B cell (primary cell): ENCODE results near the gene HYPK. TPM values are rescaled to one million over a fixed set of nuclear protein-coding genes. Genes with fewer than 3 reads are reported as not detected.
"Not testable (repeated sequence)": the region's sequence is repeated elsewhere in the genome, so short reads cannot be mapped to it uniquely, and the experiment has no call there.

Source experiments
- ATAC-seq: fragments of 200-7000 bp; cut with Tn5 transposase; one replicate; pipeline ENCODE4 v1.10.0; 2021; ENCODE audit warnings: low read depth, mild to moderate bottlenecking, moderate number of reproducible peaks, moderate library complexity
- CTCF ChIA-PET: fragments of 350-600 bp; sonication (Branson Sonifier 250); formaldehyde crosslinking; loops from one replicate; lab custom pipeline; 2021; ENCODE audit warnings: antibody characterized with exemption, inconsistent platforms; lab: Charles Lee
- POLR2A ChIA-PET: fragments of 350-600 bp; sonication (Branson Sonifier 250); formaldehyde crosslinking; loops from one replicate; lab custom pipeline; 2021; ENCODE audit warnings: antibody characterized with exemption; lab: Charles Lee
- DNase-seq: peaks from one replicate; pipeline ENCODE4 v3.0.0; 2013
- H2AFZ ChIP-seq: 2 replicates; pipeline ENCODE4 v1.6.1; 2012; ENCODE audit warnings: mild to moderate bottlenecking, low read depth, low read length; ENCODE audit not compliant: insufficient read depth, poor library complexity, severe bottlenecking
- H3K27ac ChIP-seq, 2 donors: 1 replicate in 1 of 2; 2 replicates in 1 of 2; pipeline ENCODE4 v1.5.1; 2012 to 2013; ENCODE audit warnings: low read length in 2 of 2, mild to moderate bottlenecking in 2 of 2, moderate library complexity in 1 of 2
- H3K27me3 ChIP-seq, 4 experiments: fragments of 200-600 bp in 1 of 4; sonication (generic) in 1 of 4; replicated peaks in 1 of 4; 1 replicate in 2 of 4; 2 replicates in 2 of 4; pipeline versions ENCODE4 v1.6.1 to v1.7.0; 2013 to 2016; ENCODE audit warnings: low read length in 3 of 4, mild to moderate bottlenecking in 2 of 4, mixed read lengths in 1 of 4, moderate library complexity in 1 of 4; ENCODE audit not compliant: insufficient read depth in 4 of 4, control insufficient read depth in 3 of 4; ENCODE audit errors: control extremely low read depth in 1 of 4
- H3K36me3 ChIP-seq, 2 experiments: replicated peaks in 1 of 2; 1 replicate in 1 of 2; 2 replicates in 1 of 2; pipeline versions ENCODE4 v1.6.1 to v1.7.1; 2013; ENCODE audit warnings: low read length in 1 of 2; ENCODE audit not compliant: insufficient read depth in 2 of 2, control insufficient read depth in 1 of 2; ENCODE audit errors: control extremely low read depth in 1 of 2, extremely low read depth in 1 of 2
- H3K4me1 ChIP-seq, 2 donors: fragments of 200-600 bp in 1 of 2; sonication (generic) in 1 of 2; 1 replicate in 1 of 2; 2 replicates in 1 of 2; pipeline versions ENCODE4 v1.5.1 to v1.6.1; 2013 to 2017; ENCODE audit warnings: low read length in 2 of 2; ENCODE audit not compliant: control insufficient read depth in 2 of 2, insufficient read depth in 2 of 2
- H3K4me2 ChIP-seq: replicated peaks from 2 replicates; pipeline ENCODE3; 2012; ENCODE audit warnings: mild to moderate bottlenecking, low read depth, low read length; ENCODE audit not compliant: poor library complexity, severe bottlenecking
- H3K4me3 ChIP-seq, 5 experiments: fragments of 200-600 bp in 1 of 5; sonication (generic) in 1 of 5; 1 replicate in 3 of 5; 2 replicates in 2 of 5; pipeline versions ENCODE4 v1.5.1 to v1.7.0; 2011 to 2016; ENCODE audit warnings: low read length in 4 of 5, mild to moderate bottlenecking in 4 of 5, low read depth in 2 of 5, control low read depth in 1 of 5, moderate library complexity in 1 of 5; ENCODE audit not compliant: insufficient read depth in 1 of 5; ENCODE audit errors: control extremely low read depth in 1 of 5, extremely low read depth in 1 of 5
- H3K79me2 ChIP-seq: fragments of 200-600 bp; sonication (generic); one replicate; pipeline ENCODE4 v1.6.0; 2016; ENCODE audit warnings: low read length; ENCODE audit not compliant: control insufficient read depth, insufficient read depth
- H3K9ac ChIP-seq: fragments of 200-600 bp; sonication (generic); 2 replicates; pipeline ENCODE4 v1.6.1; 2017; ENCODE audit warnings: mild to moderate bottlenecking, low read length, moderate library complexity
- H3K9me3 ChIP-seq, 3 donors: one replicate each; pipeline versions ENCODE4 v1.6.1 to v1.7.1; 2013; ENCODE audit warnings: low read length in 2 of 3; ENCODE audit not compliant: control insufficient read depth in 2 of 3, insufficient read depth in 1 of 3; ENCODE audit errors: control extremely low read depth in 1 of 3
- H4K20me1 ChIP-seq: 2 replicates; pipeline ENCODE4 v1.6.0; 2012; ENCODE audit warnings: mild to moderate bottlenecking, low read length; ENCODE audit not compliant: insufficient read depth, control insufficient read depth, poor library complexity, severe bottlenecking
- H3K27ac Mint-ChIP-seq: one replicate; pipeline ENCODE4 v1.8.0; 2021; ENCODE audit warnings: mixed read lengths
- H3K27me3 Mint-ChIP-seq: one replicate; pipeline ENCODE4 v1.8.0; 2021; ENCODE audit warnings: mixed read lengths
- H3K4me1 Mint-ChIP-seq: one replicate; pipeline ENCODE4 v1.8.0; 2021; ENCODE audit warnings: mixed read lengths
- H3K4me3 Mint-ChIP-seq: one replicate; pipeline ENCODE4 v1.8.0; 2021; ENCODE audit warnings: mixed read lengths
- H3K9me3 Mint-ChIP-seq: one replicate; pipeline ENCODE4 v1.8.0; 2022; ENCODE audit warnings: mixed read lengths; ENCODE audit not compliant: insufficient read depth
- EZH2 ChIP-seq: IDR thresholded peaks from 2 replicates; pipeline ENCODE4 v1.6.1; 2012; ENCODE audit warnings: borderline replicate concordance, low read depth, mild to moderate bottlenecking, moderate library complexity, low read length; ENCODE audit not compliant: insufficient read depth, poor library complexity, severe bottlenecking
- WGBS: methylation state at CpG from one replicate; pipeline ENCODE4 v1.1.5; 2013; ENCODE audit warnings: missing lambda C conversion rate; ENCODE audit not compliant: insufficient coverage; 5-methylcytosine and 5-hydroxymethylcytosine counted together
- intact Hi-C: fragments of 100-400 bp; cut with micrococcal nuclease; formaldehyde crosslinking; loops from one replicate; pipeline ENCODE4 v1.10.0; 2022
- polyA plus RNA-seq: library from polyadenylated mRNA; depleted of rRNA; stranded (reverse); fragments of >200 nt; gene quantifications from 2 replicates; pipeline ENCODE4 v1.2.3, GENCODE V29; 2012
- total RNA-seq, 2 donors: library from RNA; stranded (reverse); fragments of 120-200 nt in 1 of 2; gene quantifications; 1 replicate in 1 of 2; 2 replicates in 1 of 2; pipeline versions ENCODE4 v1.2.3 to v1.2.4, GENCODE V29; 2013 to 2022
- TF ChIP-seq, protein P1 (sequence below): fragments of 200-600 bp; IDR thresholded peaks from one replicate; pipeline ENCODE4 v1.8.0; 2022; ENCODE audit warnings: antibody characterized with exemption, mild to moderate bottlenecking

The HYPK gene
- total and polyA plus RNA-seq, 2 donors (not counting 1 experiment from before 2014, with no cell fraction given) = 23.5 to 25.7 TPM

DNA sequence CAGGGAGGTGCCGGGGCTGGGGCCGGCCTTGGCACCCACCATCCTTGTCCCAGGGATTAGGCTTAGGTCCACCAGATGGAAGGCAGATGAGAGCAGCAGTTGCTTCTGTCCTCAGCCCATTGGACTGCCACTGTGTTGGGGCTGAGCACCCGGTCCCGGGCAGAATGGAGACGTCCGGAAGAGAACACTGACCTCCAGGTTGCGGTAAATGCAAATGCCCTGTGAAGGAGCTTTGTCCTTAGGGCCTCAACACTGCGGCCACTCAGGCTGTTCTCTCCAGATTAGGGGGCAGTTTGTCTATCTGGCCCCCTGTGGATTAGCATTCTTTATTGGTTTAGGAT is 484 bp upstream of the HYPK start, which contains the start of gene SERINC4:
Gene SERINC4, minus strand, starts transcription at position 276 of the 341 bp plus-strand sequence. Its CDS starts 234 bp downstream, at position 42.
- Histone ChIP-seq H3K4me3 (peak within 1 kb of the TSS; percentile 85 to 99 (median 90)), H3K27ac (peak within 1 kb of the TSS; percentile 79 to 81), H3K36me3 (peaks cover 0 to 48% of the 10 kb centered on the region in 2 experiments), H2AFZ (peak within 1 kb of the TSS; percentile 82), H3K79me2 (peaks cover 28% of the 10 kb centered on the region), H3K9me3 (peaks cover 0 to 9% (median 0%) of the 10 kb centered on the region in 3 donors), H3K9ac (peak within 1 kb of the TSS; percentile 90), H3K4me1 (peaks cover 14 to 33% of the 10 kb centered on the region in 2 donors), H3K27me3 (no peaks in the 10 kb centered on the region), H3K4me2 (peak within 1 kb of the TSS; percentile 90), H4K20me1 (peaks cover 23% of the 10 kb centered on the region)
- ChIA-PET POLR2A (interaction anchor here (1.0 to 2.2 kb wide), 4 partner anchors 9 to 24 kb away, joined by 6 to 17 read pairs (median 10); partner anchors contain the start of genes ELL3, MFAP1 and SERF2), CTCF (interaction anchor here (0.8 to 2.0 kb wide), 7 partner anchors 8 to 30 kb away, joined by 3 to 18 read pairs (median 6); partner anchors contain the start of genes ELL3 and MFAP1)
- Mint-ChIP-seq H3K4me3 (peak within 1 kb of the TSS; percentile 98), H3K9me3 (no peaks in the 10 kb centered on the region), H3K4me1 (peaks cover 48% of the 10 kb centered on the region), H3K27ac (peak within 1 kb of the TSS; percentile 96), H3K27me3 (no peaks in the 10 kb centered on the region)
- no peak for ATAC-seq
- intact Hi-C loops = loop anchor here (1.0 to 5.0 kb wide), 4 partner anchors 8 to 33 kb away; partner anchors contain the start of genes MFAP1 and SERF2
- DNase-seq = no peak
- 98% methylated on average over 8 of the region's 8 CpGs for WGBS
- TF ChIP-seq, protein P1, sequence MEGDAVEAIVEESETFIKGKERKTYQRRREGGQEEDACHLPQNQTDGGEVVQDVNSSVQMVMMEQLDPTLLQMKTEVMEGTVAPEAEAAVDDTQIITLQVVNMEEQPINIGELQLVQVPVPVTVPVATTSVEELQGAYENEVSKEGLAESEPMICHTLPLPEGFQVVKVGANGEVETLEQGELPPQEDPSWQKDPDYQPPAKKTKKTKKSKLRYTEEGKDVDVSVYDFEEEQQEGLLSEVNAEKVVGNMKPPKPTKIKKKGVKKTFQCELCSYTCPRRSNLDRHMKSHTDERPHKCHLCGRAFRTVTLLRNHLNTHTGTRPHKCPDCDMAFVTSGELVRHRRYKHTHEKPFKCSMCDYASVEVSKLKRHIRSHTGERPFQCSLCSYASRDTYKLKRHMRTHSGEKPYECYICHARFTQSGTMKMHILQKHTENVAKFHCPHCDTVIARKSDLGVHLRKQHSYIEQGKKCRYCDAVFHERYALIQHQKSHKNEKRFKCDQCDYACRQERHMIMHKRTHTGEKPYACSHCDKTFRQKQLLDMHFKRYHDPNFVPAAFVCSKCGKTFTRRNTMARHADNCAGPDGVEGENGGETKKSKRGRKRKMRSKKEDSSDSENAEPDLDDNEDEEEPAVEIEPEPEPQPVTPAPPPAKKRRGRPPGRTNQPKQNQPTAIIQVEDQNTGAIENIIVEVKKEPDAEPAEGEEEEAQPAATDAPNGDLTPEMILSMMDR = no peak
- no peak for TF ChIP-seq EZH2

DNA sequence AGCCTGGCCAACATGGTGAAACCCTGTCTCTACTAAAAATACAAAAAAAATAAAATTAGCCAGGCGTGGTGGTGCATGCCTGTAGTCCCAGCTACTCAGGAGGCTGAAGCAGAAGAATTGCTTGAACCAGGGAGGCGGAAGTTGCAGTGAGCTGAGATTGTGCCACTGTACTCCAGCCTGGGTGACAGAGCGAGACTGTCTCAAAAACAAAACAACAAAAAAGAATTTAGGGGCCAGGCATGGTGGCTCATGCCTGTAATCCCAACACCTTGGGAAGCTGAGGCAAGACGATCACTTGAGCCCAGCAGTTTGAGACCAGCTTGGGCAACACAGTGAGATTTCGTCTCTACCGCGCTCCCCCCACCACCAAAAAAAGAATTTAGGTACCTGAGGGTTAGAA is 2.3 kb downstream of the HYPK start:
- H3K27me3 Mint-ChIP-seq, H3K4me3 ChIP-seq, H3K4me2 ChIP-seq, CTCF ChIA-PET, H3K27me3 ChIP-seq, H3K9me3 Mint-ChIP-seq, H2AFZ ChIP-seq, POLR2A ChIA-PET, H4K20me1 ChIP-seq, H3K27ac Mint-ChIP-seq, DNase-seq, ATAC-seq, H3K9me3 ChIP-seq, H3K27ac ChIP-seq, H3K9ac ChIP-seq, H3K4me3 Mint-ChIP-seq: not testable (repeated sequence)
- peaks cover 28% of the 10 kb centered on the region for H3K79me2 ChIP-seq
- H3K4me1 ChIP-seq = peaks cover 16 to 28% of the 10 kb centered on the region in 2 donors
- H3K4me1 Mint-ChIP-seq = peaks cover 37% of the 10 kb centered on the region
- H3K36me3 ChIP-seq = peaks cover 0 to 45% of the 10 kb centered on the region in 2 experiments
- 100% methylated on average over 4 of the region's 7 CpGs for WGBS
- intact Hi-C loops = loop anchor here (5.0 kb wide), 1 partner anchor 35 kb away; no protein-coding TSS in a partner anchor
